HCT116 (cell line): ENCODE results near the gene OR1M1. TPM values are rescaled to one million over a fixed set of nuclear protein-coding genes. Genes with fewer than 3 reads are reported as not detected.
"Not testable (repeated sequence)": the region's sequence is repeated elsewhere in the genome, so short reads cannot be mapped to it uniquely, and the experiment has no call there.

Experiments used
- ATAC-seq: fragments of 200-7000 bp; cut with Tn5 transposase; 2 replicates; pipeline ENCODE4 v1.9.1; 2020; ENCODE audit warnings: mild to moderate bottlenecking, moderate library complexity
- BruUV-seq: library from RNA; stranded (reverse); fragments of 400-500 nt; replicated peaks from 2 replicates; lab custom pipeline; 2021; lab: Mats Ljungman, UMichigan
- CTCF ChIA-PET: fragments of 300-600 bp; sonication (Branson Sonifier 250); formaldehyde crosslinking; loops from one replicate; lab custom pipeline; 2021; ENCODE audit warnings: antibody characterized with exemption; lab: Charles Lee
- POLR2A ChIA-PET: fragments of 300-600, 350-600 bp; sonication (Branson Sonifier 250); formaldehyde crosslinking; loops from one replicate; lab custom pipeline; 2021; ENCODE audit warnings: antibody characterized with exemption; lab: Charles Lee
- RAD21 ChIA-PET, 2 experiments: fragments of 300-600 bp; sonication (Branson Sonifier 250); formaldehyde crosslinking; loops; one replicate each; lab custom pipeline; 2023; ENCODE audit warnings: low total read pairs in 2 of 2; ENCODE audit not compliant: uncharacterized antibody in 2 of 2, unreplicated experiment in 2 of 2, low non-redundant PET in 1 of 2; lab: Charles Lee
- DNase-seq: peaks from one replicate; pipeline ENCODE4 v3.0.0-alpha.2; 2010; ENCODE audit warnings: low read depth, low spot score
- H2AFZ ChIP-seq: fragments of 200-600 bp; shearing (Covaris generic), sonication (generic); 2 replicates; pipeline ENCODE4 v1.6.1; 2017; ENCODE audit warnings: low read depth, mixed run types, mixed read lengths, antibody characterized with exemption, low read length; ENCODE audit not compliant: poor library complexity, severe bottlenecking
- H3K27ac ChIP-seq: 2 replicates; pipeline ENCODE4 v1.5.1; 2012; ENCODE audit warnings: low read depth, low read length
- H3K27me3 ChIP-seq: fragments of 200-600 bp; sonication (generic); 2 replicates; pipeline ENCODE4 v1.6.1; 2016; ENCODE audit warnings: mixed run types, low read length, mixed read lengths; ENCODE audit not compliant: insufficient read depth
- H3K36me3 ChIP-seq, 2 experiments: fragments of 200-500 bp in 1 of 2; fragments of 200-600 bp in 1 of 2; sonication (Bioruptor generic) in 1 of 2; sonication (generic) in 1 of 2; 2 replicates each; pipeline versions ENCODE4 v1.5.1 to v1.6.1; 2014 to 2016; ENCODE audit warnings: low read length in 2 of 2, inconsistent platforms in 1 of 2, mixed read lengths in 1 of 2, mixed run types in 1 of 2; ENCODE audit not compliant: insufficient read depth in 2 of 2, control insufficient read depth in 1 of 2
- H3K4me1 ChIP-seq, 2 experiments: fragments of 200-600 bp in 1 of 2; sonication (generic) in 1 of 2; 2 replicates each; pipeline versions ENCODE4 v1.5.1 to v1.6.1; 2012 to 2017; ENCODE audit warnings: low read length in 2 of 2, inconsistent platforms in 1 of 2, mild to moderate bottlenecking in 1 of 2, mixed read lengths in 1 of 2, mixed run types in 1 of 2, moderate library complexity in 1 of 2; ENCODE audit not compliant: insufficient read depth in 2 of 2, control insufficient read depth in 1 of 2
- H3K4me2 ChIP-seq: fragments of 200-600 bp; sonication (generic); 2 replicates; pipeline ENCODE4 v1.6.1; 2017; ENCODE audit warnings: mixed run types, low read length, mixed read lengths
- H3K4me3 ChIP-seq, 2 experiments: fragments of 200-600 bp in 1 of 2; sonication (generic) in 1 of 2; replicated peaks in 1 of 2; 2 replicates each; pipeline ENCODE4 v1.5.1; 2011 to 2016; ENCODE audit warnings: low read length in 2 of 2, control low read depth in 1 of 2, low read depth in 1 of 2, mild to moderate bottlenecking in 1 of 2, mixed read lengths in 1 of 2, mixed run types in 1 of 2
- H3K79me2 ChIP-seq: fragments of 200-600 bp; sonication (generic); 2 replicates; pipeline ENCODE4 v1.6.1; 2017; ENCODE audit warnings: mild to moderate bottlenecking, mixed run types, low read length, moderate library complexity, mixed read lengths; ENCODE audit not compliant: insufficient read depth
- H3K9ac ChIP-seq: fragments of 200-600 bp; sonication (generic); 2 replicates; pipeline ENCODE4 v1.6.1; 2016; ENCODE audit warnings: low read length, mixed read lengths
- H3K9me2 ChIP-seq: fragments of 200-600 bp; sonication (generic), shearing (Covaris generic); 2 replicates; pipeline ENCODE4 v1.6.1; 2017; ENCODE audit warnings: mixed run types, mild to moderate bottlenecking, moderate library complexity; ENCODE audit not compliant: insufficient read depth
- H3K9me3 ChIP-seq, 2 experiments: fragments of 200-500 bp in 1 of 2; fragments of 200-600 bp in 1 of 2; sonication (Bioruptor generic) in 1 of 2; sonication (generic) in 1 of 2; 2 replicates each; pipeline ENCODE4 v1.6.1; 2014 to 2017; ENCODE audit warnings: low read length in 2 of 2, mixed read lengths in 2 of 2, inconsistent platforms in 1 of 2, low read depth in 1 of 2, mild to moderate bottlenecking in 1 of 2, mixed run types in 1 of 2, moderate library complexity in 1 of 2; ENCODE audit not compliant: control insufficient read depth in 1 of 2, insufficient read depth in 1 of 2
- H4K20me1 ChIP-seq: fragments of 200-600 bp; sonication (generic), shearing (Covaris generic); 2 replicates; pipeline ENCODE4 v1.6.1; 2017; ENCODE audit warnings: mixed run types, mild to moderate bottlenecking, moderate library complexity; ENCODE audit not compliant: insufficient read depth
- CEBPB ChIP-seq: IDR thresholded peaks from 2 replicates; pipeline ENCODE4 v1.6.1; 2012; ENCODE audit warnings: low read depth
- EGR1 ChIP-seq: IDR thresholded peaks from 2 replicates; pipeline ENCODE4 v1.6.1; 2012; ENCODE audit warnings: low read depth
- ELF1 ChIP-seq: IDR thresholded peaks from 2 replicates; pipeline ENCODE4 v1.6.1; 2012; ENCODE audit warnings: low read depth, borderline replicate concordance
- EZH2phosphoT487 ChIP-seq: fragments of 200-600 bp; IDR thresholded peaks from 2 replicates; pipeline ENCODE4 v1.6.1; 2018; ENCODE audit warnings: antibody characterized with exemption, borderline replicate concordance
- FOSL1 ChIP-seq: IDR thresholded peaks from 2 replicates; pipeline ENCODE4 v1.6.1; 2012; ENCODE audit warnings: low read depth
- JUND ChIP-seq: IDR thresholded peaks from 2 replicates; pipeline ENCODE4 v1.6.1; 2012
- SIN3A ChIP-seq: IDR thresholded peaks from 2 replicates; pipeline ENCODE4 v1.6.1; 2012; ENCODE audit warnings: low read depth
- SRF ChIP-seq: IDR thresholded peaks from 2 replicates; pipeline ENCODE4 v1.6.1; 2012; ENCODE audit warnings: low read depth
- TCF7L2 ChIP-seq: IDR thresholded peaks from 2 replicates; pipeline ENCODE4 v1.7.0; 2011; ENCODE audit warnings: borderline replicate concordance, inconsistent platforms; ENCODE audit not compliant: insufficient read depth, insufficient read length; ENCODE audit errors: extremely low read depth
- YY1 ChIP-seq: IDR thresholded peaks from 2 replicates; pipeline ENCODE4 v1.6.1; 2011; ENCODE audit warnings: low read length, low read depth, moderate library complexity, mild to moderate bottlenecking; ENCODE audit not compliant: insufficient replicate concordance; ENCODE audit errors: extremely low read depth
- ZBTB33 ChIP-seq: IDR thresholded peaks from 2 replicates; pipeline ENCODE4 v1.6.1; 2011; ENCODE audit warnings: mild to moderate bottlenecking, low read length, moderate library complexity; ENCODE audit not compliant: insufficient replicate concordance; ENCODE audit errors: extremely low read depth
- ZFX ChIP-seq: fragments of 450-650 bp; IDR thresholded peaks from 2 replicates; pipeline ENCODE4 v1.6.1; 2017
- ZNF274 ChIP-seq: fragments of 200-500 bp; sonication (Bioruptor generic); IDR thresholded peaks from 2 replicates; pipeline ENCODE4 v1.6.1; 2014; ENCODE audit warnings: mild to moderate bottlenecking, low read depth, low read length, inconsistent platforms
- intact Hi-C: fragments of 100-400 bp; cut with micrococcal nuclease; formaldehyde crosslinking; loops from 2 replicates; pipeline ENCODE4 v1.10.0; 2022
- total RNA-seq: library from RNA; stranded (reverse); gene quantifications from one replicate; pipeline ENCODE4 v1.2.1, GENCODE V29; 2021; ENCODE audit not compliant: unreplicated experiment

The OR1M1 gene
- total RNA-seq, 1 experiment from 2014 or later = not detected

GRCh38 chr19:9053674-9054073 is 33.2 kb upstream of the OR1M1 start:
- H3K79me2 ChIP-seq, H3K27me3 ChIP-seq, RAD21 ChIA-PET, H2AFZ ChIP-seq, CTCF ChIA-PET, BruUV-seq, H3K9me3 ChIP-seq, H3K9me2 ChIP-seq, H3K9ac ChIP-seq, H4K20me1 ChIP-seq, POLR2A ChIA-PET, H3K36me3 ChIP-seq, H3K27ac ChIP-seq, ATAC-seq, H3K4me3 ChIP-seq, intact Hi-C loops, H3K4me2 ChIP-seq, DNase-seq: not testable (repeated sequence)
- H3K4me1 ChIP-seq = peaks cover 19 to 29% of the 10 kb centered on the region in 2 experiments
- TF ChIP-seq SRF = peak; percentile 54; the same call in 1 of the 2 replicates

DNA sequence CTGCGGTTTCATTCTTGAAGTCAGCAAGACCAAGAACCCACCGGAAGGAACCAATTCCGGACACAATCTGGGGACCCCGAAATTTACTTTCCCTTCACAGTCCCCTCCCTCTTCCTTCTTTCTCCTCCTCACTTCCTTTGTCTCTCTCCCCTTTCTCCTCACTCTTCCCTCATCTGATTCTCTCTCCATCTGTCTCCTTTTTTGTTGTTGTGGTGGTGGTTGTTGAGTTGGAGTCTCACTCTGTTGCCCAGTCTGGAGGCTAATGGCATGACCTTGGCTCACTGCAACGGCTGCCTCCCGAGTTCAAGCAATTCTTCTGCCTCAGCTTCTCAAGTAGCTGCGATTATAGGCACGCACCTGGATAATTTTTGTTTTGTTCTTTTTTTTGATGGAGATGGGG is 32.7 kb upstream of the OR1M1 start:
- TF ChIP-seq YY1 = no peak
- no peak for TF ChIP-seq ZNF274
- TF ChIP-seq TCF7L2 = no peak
- TF ChIP-seq ZBTB33 = no peak
- no peak for TF ChIP-seq FOSL1
- TF ChIP-seq ZFX = no peak
- no peak for TF ChIP-seq SRF
- TF ChIP-seq SIN3A = no peak
- no peak for TF ChIP-seq JUND
- TF ChIP-seq EZH2phosphoT487 = no peak
- TF ChIP-seq EGR1 = no peak
- TF ChIP-seq ELF1 = no peak
- no peak for TF ChIP-seq CEBPB
- H3K4me2 ChIP-seq = no peak overlapping the region
- H3K9me3 ChIP-seq = no peaks in the 10 kb centered on the region
- no peak for ATAC-seq
- no peaks in the 10 kb centered on the region for H3K9me2 ChIP-seq
- no TSS peak for BruUV-seq
- H4K20me1 ChIP-seq = no peaks in the 10 kb centered on the region
- H3K79me2 ChIP-seq = no peaks in the 10 kb centered on the region
- POLR2A ChIA-PET = no interaction called here
- no peaks in the 10 kb centered on the region for H3K36me3 ChIP-seq
- DNase-seq = no peak
- RAD21 ChIA-PET = no interaction called here
- H3K27me3 ChIP-seq = no peaks in the 10 kb centered on the region
- H3K4me1 ChIP-seq = peaks cover 19 to 29% of the 10 kb centered on the region in 2 experiments
- H3K9ac ChIP-seq = no peak overlapping the region
- H3K27ac ChIP-seq = no peak overlapping the region
- no peak overlapping the region for H3K4me3 ChIP-seq
- intact Hi-C loops = no loop called here
- no peak overlapping the region for H2AFZ ChIP-seq
- CTCF ChIA-PET = no interaction called here
